MM.1S (cell line): ENCODE data around the gene NTRK1.

Experiments used
- DNase-seq: peaks from one replicate; pipeline ENCODE4 v3.0.0-alpha.2; 2015
- H2AFZ ChIP-seq: fragments of 300-600 bp; sonication (generic); 2 replicates; pipeline ENCODE4 v1.6.0; 2016; ENCODE audit warnings: antibody characterized with exemption, low read length
- H3F3A ChIP-seq: fragments of 300-600 bp; sonication (generic); 2 replicates; pipeline ENCODE4 v1.6.1; 2016; ENCODE audit warnings: mild to moderate bottlenecking, antibody characterized with exemption, low read length, moderate library complexity, mixed read lengths; ENCODE audit not compliant: insufficient read depth
- H3K27ac ChIP-seq: fragments of 300-600 bp; sonication (generic); 2 replicates; pipeline ENCODE4 v1.5.1; 2016; ENCODE audit warnings: mild to moderate bottlenecking, low read length
- H3K27me3 ChIP-seq: fragments of 300-600 bp; sonication (generic); replicated peaks from 2 replicates; pipeline ENCODE4 v1.6.0; 2016; ENCODE audit warnings: low read length; ENCODE audit not compliant: insufficient read depth
- H3K36me3 ChIP-seq: fragments of 300-600 bp; sonication (generic); replicated peaks from 2 replicates; pipeline ENCODE4 v1.6.1; 2016; ENCODE audit warnings: mild to moderate bottlenecking, low read length, mixed read lengths; ENCODE audit not compliant: insufficient read depth
- H3K4me1 ChIP-seq: fragments of 300-600 bp; sonication (generic); 2 replicates; pipeline ENCODE4 v1.6.1; 2016; ENCODE audit warnings: low read length, mixed read lengths
- H3K4me2 ChIP-seq: fragments of 300-600 bp; sonication (generic); 2 replicates; pipeline ENCODE4 v1.6.0; 2016; ENCODE audit warnings: low read depth, low read length
- H3K4me3 ChIP-seq: fragments of 300-600 bp; sonication (generic); 2 replicates; pipeline ENCODE4 v1.5.1; 2016; ENCODE audit warnings: low read length, mixed read lengths
- H3K79me2 ChIP-seq: fragments of 300-600 bp; sonication (generic); 2 replicates; pipeline ENCODE4 v1.6.1; 2016; ENCODE audit warnings: mixed run types, low read length, mixed read lengths
- H3K9ac ChIP-seq: fragments of 300-600 bp; sonication (generic); 2 replicates; pipeline ENCODE4 v1.6.1; 2016; ENCODE audit warnings: low read length, mixed read lengths
- H3K9me2 ChIP-seq: fragments of 300-600 bp; sonication (generic); replicated peaks from 2 replicates; pipeline ENCODE4 v1.6.1; 2016; ENCODE audit warnings: mild to moderate bottlenecking, low read length, mixed read lengths; ENCODE audit not compliant: insufficient read depth
- H3K9me3 ChIP-seq: fragments of 300-600 bp; sonication (generic); replicated peaks from 2 replicates; pipeline ENCODE4 v1.6.1; 2016; ENCODE audit warnings: mild to moderate bottlenecking, low read length, mixed read lengths; ENCODE audit not compliant: insufficient read depth
- H4K20me1 ChIP-seq: fragments of 300-600 bp; sonication (generic); 2 replicates; pipeline ENCODE4 v1.6.1; 2016; ENCODE audit warnings: mild to moderate bottlenecking, low read length, moderate library complexity, mixed read lengths; ENCODE audit not compliant: insufficient read depth
- CTCF ChIP-seq: fragments of 300-600 bp; sonication (generic); IDR thresholded peaks from 2 replicates; pipeline ENCODE4 v1.5.1; 2016; ENCODE audit warnings: antibody characterized with exemption, low read length, mixed read lengths
- EZH2 ChIP-seq: fragments of 300-600 bp; sonication (generic); optimal IDR thresholded peaks from 2 replicates; pipeline ENCODE3; 2017; ENCODE audit warnings: low read depth, mild to moderate bottlenecking, antibody characterized with exemption, low read length, mixed read lengths
- EZH2phosphoT487 ChIP-seq: fragments of 300-600 bp; sonication (generic); IDR thresholded peaks from 2 replicates; pipeline ENCODE4 v1.6.1; 2018; ENCODE audit warnings: antibody characterized with exemption, low read length

The NTRK1 gene

GRCh38 chr1:156903328-156904091 lies 42.8 kb downstream of the NTRK1 start:
- H3K4me2 ChIP-seq: no peak overlapping the region
- no peak overlapping the region for H3K9ac ChIP-seq

GRCh38 chr1:156904187-156904959 lies 43.7 kb downstream of the NTRK1 start:
- no peak overlapping the region for H3K9ac ChIP-seq
- no peaks in the 10 kb centered on the region for H3K9me3 ChIP-seq
- no peak overlapping the region for H2AFZ ChIP-seq
- TF ChIP-seq EZH2phosphoT487 (no peak), CTCF (no peak), EZH2 (no peak)
- no peak overlapping the region for H3K27ac ChIP-seq
- no peak overlapping the region for H3K4me3 ChIP-seq
- no peaks in the 10 kb centered on the region for H3K4me1 ChIP-seq
- H3K79me2 ChIP-seq: no peaks in the 10 kb centered on the region
- no peaks in the 10 kb centered on the region for H3K36me3 ChIP-seq
- no peaks in the 10 kb centered on the region for H3F3A ChIP-seq
- peaks cover 90% of the 10 kb centered on the region for H3K27me3 ChIP-seq
- H3K4me2 ChIP-seq: no peak overlapping the region
- no peak for DNase-seq
- H3K9me2 ChIP-seq: no peaks in the 10 kb centered on the region
- no peaks in the 10 kb centered on the region for H4K20me1 ChIP-seq

More at GRCh38 chr1:156903328-156904091, 42.8 kb downstream of the NTRK1 start:
- H3K27me3 ChIP-seq: peaks cover 90% of the 10 kb centered on the region
- no peaks in the 10 kb centered on the region for H3K79me2 ChIP-seq
- TF ChIP-seq EZH2 (no peak), CTCF (no peak), EZH2phosphoT487 (no peak)
- H3K9me2 ChIP-seq: no peaks in the 10 kb centered on the region
- no peaks in the 10 kb centered on the region for H3K4me1 ChIP-seq
- DNase-seq: no peak
- no peaks in the 10 kb centered on the region for H4K20me1 ChIP-seq
- no peak overlapping the region for H3K4me3 ChIP-seq
- H3F3A ChIP-seq: no peaks in the 10 kb centered on the region
- H2AFZ ChIP-seq: no peak overlapping the region
- no peaks in the 10 kb centered on the region for H3K36me3 ChIP-seq
- H3K27ac ChIP-seq: no peak overlapping the region
- no peaks in the 10 kb centered on the region for H3K9me3 ChIP-seq

- H3F3A ChIP-seq: no peaks in the 10 kb centered on the region
- H3K79me2 ChIP-seq: no peaks in the 10 kb centered on the region
- TF ChIP-seq EZH2 (no peak), EZH2phosphoT487 (no peak), CTCF (no peak)
- no peak overlapping the region for H3K9ac ChIP-seq
- H3K4me3 ChIP-seq: no peak overlapping the region
- no peak overlapping the region for H2AFZ ChIP-seq
- no peak for DNase-seq
- H3K4me1 ChIP-seq: peaks cover 3% of the 10 kb centered on the region; the same call in 1 of the 2 replicates
- H4K20me1 ChIP-seq: no peaks in the 10 kb centered on the region
- H3K27ac ChIP-seq: no peak overlapping the region
- H3K9me2 ChIP-seq: no peaks in the 10 kb centered on the region
- no peaks in the 10 kb centered on the region for H3K36me3 ChIP-seq
- no peak overlapping the region for H3K4me2 ChIP-seq
- H3K9me3 ChIP-seq: no peaks in the 10 kb centered on the region
- peaks cover 86% of the 10 kb centered on the region for H3K27me3 ChIP-seq
Observed at GRCh38 chr1:156905176-156905575, 44.5 kb downstream of the NTRK1 start.
